ENCODE data around the gene MORF4L1.

- TF ChIP-seq CTCF (IDR thresholded peaks at IDR 0.05) = no peak
- TF ChIP-seq POLR2A (IDR thresholded peaks at IDR 0.05) = no peak
These were observed 57.0 kb downstream of the MORF4L1 start for GRCh38 chr15:78929536-78930264.
